HepG2 (cell line): ENCODE results near the gene USF2. TPM values are rescaled to one million over a fixed set of nuclear protein-coding genes. Genes with fewer than 3 reads are reported as not detected.

Experiments
- HMG20A ChIP-seq: IDR thresholded peaks from 2 replicates; pipeline ENCODE4 v1.6.1; 2016; ENCODE audit warnings: borderline replicate concordance
- HOXD1 ChIP-seq: sonication (generic); formaldehyde crosslinking; IDR thresholded peaks from 2 replicates; pipeline ENCODE4 v1.5.0; 2020; ENCODE audit warnings: missing genetic modification reagents
- NCOA2 ChIP-seq: sonication (generic); formaldehyde crosslinking; IDR thresholded peaks from 2 replicates; pipeline ENCODE4 v1.8.0; 2022; ENCODE audit warnings: inconsistent platforms
- RNF2 ChIP-seq: fragments of 450-650 bp; conservative IDR thresholded peaks from 2 replicates; pipeline ENCODE4 v1.6.1; 2016; ENCODE audit warnings: low read depth
- SALL1 ChIP-seq: sonication (generic); formaldehyde crosslinking; IDR thresholded peaks from 2 replicates; pipeline ENCODE4 v1.8.0; 2022; ENCODE audit warnings: mild to moderate bottlenecking, missing genetic modification reagents
- SCMH1 ChIP-seq: sonication (generic); formaldehyde crosslinking; IDR thresholded peaks from 2 replicates; pipeline ENCODE4 v1.9.0; 2021; ENCODE audit warnings: missing genetic modification reagents, mild to moderate bottlenecking, borderline replicate concordance
- WIZ ChIP-seq: sonication (generic); formaldehyde crosslinking; IDR thresholded peaks from 2 replicates; pipeline ENCODE4 v1.5.1; 2020; ENCODE audit warnings: mild to moderate bottlenecking, missing genetic modification reagents
- ZNF451 ChIP-seq: sonication (generic); formaldehyde crosslinking; IDR thresholded peaks from 2 replicates; pipeline ENCODE4 v1.5.0; 2020; ENCODE audit warnings: mild to moderate bottlenecking, missing genetic modification reagents
- polyA plus RNA-seq, 8 experiments: library from polyadenylated mRNA; depleted of rRNA in 3 of 8; stranded (reverse) in 7 of 8; unstranded in 1 of 8; fragments of >200 nt; fragmentation: Illumina TruSeq in 4 of 8; extraction: Trizol in 4 of 8; gene quantifications; 2 replicates each; pipeline versions ENCODE4 v1.2.1 to v1.2.3, GENCODE V29; 2011 to 2016; ENCODE audit warnings: low read depth in 4 of 8, missing spikeins in 1 of 8, mixed read lengths in 1 of 8; ENCODE audit not compliant: insufficient read depth in 1 of 8
- total RNA-seq, 5 experiments: library from RNA; depleted of rRNA; stranded (reverse); fragments of >200 nt; fragmentation: Illumina TruSeq; extraction: Trizol; gene quantifications; 2 replicates each; pipeline ENCODE4 v1.2.3, GENCODE V29; 2016; ENCODE audit warnings: low read depth in 1 of 5
- TF ChIP-seq, protein P1 (sequence below): sonication (generic); formaldehyde crosslinking; IDR thresholded peaks from 2 replicates; pipeline ENCODE4 v1.5.0; 2020; ENCODE audit warnings: mild to moderate bottlenecking, missing genetic modification reagents, borderline replicate concordance
- TF ChIP-seq, protein P2 (sequence below): sonication (generic); formaldehyde crosslinking; IDR thresholded peaks from 2 replicates; pipeline ENCODE4 v1.4.0; 2020; ENCODE audit warnings: missing genetic modification reagents, mild to moderate bottlenecking, borderline replicate concordance
- TF ChIP-seq, protein P3 (sequence below): sonication (generic); formaldehyde crosslinking; IDR thresholded peaks from 2 replicates; pipeline ENCODE4 v1.4.0; 2020; ENCODE audit warnings: low read depth, missing genetic modification reagents

Gene USF2
- total and polyA plus RNA-seq, 2 of the 13 experiments (the other 11 are each of a cell fraction or from before 2014, with no cell fraction given), result 54.9 to 106 TPM

DNA sequence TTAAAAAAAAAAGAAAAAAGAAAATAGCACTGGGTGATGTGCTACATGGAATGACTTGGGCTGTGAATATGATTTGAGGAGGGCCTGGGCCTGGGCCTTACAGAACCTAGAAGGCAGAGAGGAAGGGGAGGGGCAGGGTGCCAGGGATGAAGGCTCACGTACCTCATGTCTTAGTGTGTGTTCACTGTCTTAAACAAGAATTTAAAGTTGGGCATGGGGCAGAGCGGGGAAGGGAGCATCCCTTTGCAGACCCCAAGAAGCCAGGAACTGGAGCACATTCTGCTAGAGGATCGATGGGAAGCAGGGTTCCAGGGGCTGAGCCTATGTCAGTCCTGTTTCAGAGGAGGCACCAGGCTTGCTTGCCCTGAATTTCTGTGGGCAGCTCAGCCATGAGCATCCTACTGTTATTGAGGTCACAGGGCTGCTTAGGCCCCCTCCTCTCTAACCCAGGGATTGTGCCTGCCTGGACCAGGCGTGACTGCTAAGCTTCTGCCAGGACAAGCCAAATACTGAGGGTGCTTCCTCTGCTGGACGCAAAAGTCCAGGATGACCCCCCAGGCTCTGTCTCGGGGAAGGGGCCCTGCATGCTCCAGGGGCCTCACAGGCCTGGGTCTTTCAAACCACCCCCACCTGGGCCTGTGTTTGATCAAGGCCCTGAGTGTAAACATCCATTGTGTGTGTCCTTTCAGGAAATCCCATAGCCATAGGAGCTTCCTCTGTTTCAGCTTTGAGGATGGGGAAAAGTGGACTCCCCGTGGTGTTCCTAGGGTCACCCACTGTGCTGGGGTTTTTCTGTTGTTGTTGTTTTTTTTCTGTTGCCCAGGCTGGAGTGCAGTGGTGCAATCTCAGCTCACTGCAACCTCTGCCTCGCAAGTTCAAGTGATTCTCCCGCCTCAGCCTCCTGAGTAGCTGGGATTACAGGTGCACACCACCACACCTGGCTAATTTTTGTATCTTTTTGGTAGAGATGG lies 15.2 kb upstream of the USF2 start (continued):
- TF ChIP-seq, protein P1, sequence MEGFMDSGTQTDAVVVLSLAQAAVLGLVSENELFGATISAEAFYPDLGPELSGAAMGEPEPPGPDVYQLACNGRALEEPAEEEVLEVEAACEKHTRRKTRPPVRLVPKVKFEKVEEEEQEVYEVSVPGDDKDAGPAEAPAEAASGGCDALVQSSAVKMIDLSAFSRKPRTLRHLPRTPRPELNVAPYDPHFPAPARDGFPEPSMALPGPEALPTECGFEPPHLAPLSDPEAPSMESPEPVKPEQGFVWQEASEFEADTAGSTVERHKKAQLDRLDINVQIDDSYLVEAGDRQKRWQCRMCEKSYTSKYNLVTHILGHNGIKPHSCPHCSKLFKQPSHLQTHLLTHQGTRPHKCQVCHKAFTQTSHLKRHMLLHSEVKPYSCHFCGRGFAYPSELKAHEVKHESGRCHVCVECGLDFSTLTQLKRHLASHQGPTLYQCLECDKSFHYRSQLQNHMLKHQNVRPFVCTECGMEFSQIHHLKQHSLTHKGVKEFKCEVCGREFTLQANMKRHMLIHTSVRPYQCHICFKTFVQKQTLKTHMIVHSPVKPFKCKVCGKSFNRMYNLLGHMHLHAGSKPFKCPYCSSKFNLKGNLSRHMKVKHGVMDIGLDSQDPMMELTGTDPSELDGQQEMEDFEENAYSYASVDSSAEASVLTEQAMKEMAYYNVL (CRISPR knock-in tag), result no peak
- TF ChIP-seq RNF2 (no peak), NCOA2 (CRISPR knock-in tag) (peak; percentile 58; the same call in 1 of the 2 replicates), HMG20A (CRISPR knock-in tag) (peak; percentile 70; the same call in 1 of the 2 replicates), SALL1 (CRISPR knock-in tag) (peak; percentile 81), HOXD1 (CRISPR knock-in tag) (peak; percentile 32; the same call in 1 of the 2 replicates), WIZ (CRISPR knock-in tag) (no peak), SCMH1 (no peak), ZNF451 (no peak)
- TF ChIP-seq, protein P2, sequence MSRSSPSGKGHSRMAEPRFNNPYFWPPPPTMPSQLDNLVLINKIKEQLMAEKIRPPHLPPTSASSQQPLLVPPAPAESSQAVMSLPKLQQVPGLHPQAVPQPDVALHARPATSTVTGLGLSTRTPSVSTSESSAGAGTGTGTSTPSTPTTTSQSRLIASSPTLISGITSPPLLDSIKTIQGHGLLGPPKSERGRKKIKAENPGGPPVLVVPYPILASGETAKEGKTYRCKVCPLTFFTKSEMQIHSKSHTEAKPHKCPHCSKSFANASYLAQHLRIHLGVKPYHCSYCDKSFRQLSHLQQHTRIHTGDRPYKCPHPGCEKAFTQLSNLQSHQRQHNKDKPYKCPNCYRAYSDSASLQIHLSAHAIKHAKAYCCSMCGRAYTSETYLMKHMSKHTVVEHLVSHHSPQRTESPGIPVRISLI (CRISPR knock-in tag), result peak; percentile 80; the same call in 1 of the 2 replicates
- TF ChIP-seq, protein P3, sequence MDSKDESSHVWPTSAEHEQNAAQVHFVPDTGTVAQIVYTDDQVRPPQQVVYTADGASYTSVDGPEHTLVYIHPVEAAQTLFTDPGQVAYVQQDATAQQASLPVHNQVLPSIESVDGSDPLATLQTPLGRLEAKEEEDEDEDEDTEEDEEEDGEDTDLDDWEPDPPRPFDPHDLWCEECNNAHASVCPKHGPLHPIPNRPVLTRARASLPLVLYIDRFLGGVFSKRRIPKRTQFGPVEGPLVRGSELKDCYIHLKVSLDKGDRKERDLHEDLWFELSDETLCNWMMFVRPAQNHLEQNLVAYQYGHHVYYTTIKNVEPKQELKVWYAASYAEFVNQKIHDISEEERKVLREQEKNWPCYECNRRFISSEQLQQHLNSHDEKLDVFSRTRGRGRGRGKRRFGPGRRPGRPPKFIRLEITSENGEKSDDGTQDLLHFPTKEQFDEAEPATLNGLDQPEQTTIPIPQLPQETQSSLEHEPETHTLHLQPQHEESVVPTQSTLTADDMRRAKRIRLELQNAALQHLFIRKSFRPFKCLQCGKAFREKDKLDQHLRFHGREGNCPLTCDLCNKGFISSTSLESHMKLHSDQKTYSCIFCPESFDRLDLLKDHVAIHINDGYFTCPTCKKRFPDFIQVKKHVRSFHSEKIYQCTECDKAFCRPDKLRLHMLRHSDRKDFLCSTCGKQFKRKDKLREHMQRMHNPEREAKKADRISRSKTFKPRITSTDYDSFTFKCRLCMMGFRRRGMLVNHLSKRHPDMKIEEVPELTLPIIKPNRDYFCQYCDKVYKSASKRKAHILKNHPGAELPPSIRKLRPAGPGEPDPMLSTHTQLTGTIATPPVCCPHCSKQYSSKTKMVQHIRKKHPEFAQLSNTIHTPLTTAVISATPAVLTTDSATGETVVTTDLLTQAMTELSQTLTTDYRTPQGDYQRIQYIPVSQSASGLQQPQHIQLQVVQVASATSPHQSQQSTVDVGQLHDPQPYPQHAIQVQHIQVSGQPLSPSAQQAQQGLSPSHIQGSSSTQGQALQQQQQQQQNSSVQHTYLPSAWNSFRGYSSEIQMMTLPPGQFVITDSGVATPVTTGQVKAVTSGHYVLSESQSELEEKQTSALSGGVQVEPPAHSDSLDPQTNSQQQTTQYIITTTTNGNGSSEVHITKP (CRISPR knock-in tag), result peak; percentile 93
